ENCODE data around the gene PRR19.
A peak's percentile ranks its signal among the peaks of the same experiment; 100 is the strongest.

PRR19 gene

DNA sequence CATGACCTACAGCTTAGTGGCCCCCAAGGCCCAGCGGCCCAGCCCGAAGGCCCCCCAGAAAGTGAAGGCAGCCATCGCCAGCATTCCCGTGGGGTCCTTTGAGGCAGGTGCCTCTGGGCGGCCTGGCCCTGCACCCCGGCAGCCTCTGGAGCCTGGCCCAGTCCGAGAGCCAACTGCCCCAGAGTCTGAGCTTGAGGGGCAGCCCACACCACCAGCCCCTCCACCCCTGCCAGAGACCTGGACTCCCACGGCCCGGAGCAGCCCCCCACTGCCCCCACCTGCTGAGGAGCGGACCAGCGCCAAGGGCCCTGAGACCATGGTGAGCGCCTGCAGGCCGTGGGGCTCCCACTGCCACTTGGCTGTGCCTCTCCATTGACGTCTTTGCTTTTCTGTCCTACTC, 9.0 kb upstream of the PRR19 start:
- H3K27ac ChIP-seq (ENCODE audit: low read length, poor library complexity, severe bottlenecking): no peak overlapping the region

DNA sequence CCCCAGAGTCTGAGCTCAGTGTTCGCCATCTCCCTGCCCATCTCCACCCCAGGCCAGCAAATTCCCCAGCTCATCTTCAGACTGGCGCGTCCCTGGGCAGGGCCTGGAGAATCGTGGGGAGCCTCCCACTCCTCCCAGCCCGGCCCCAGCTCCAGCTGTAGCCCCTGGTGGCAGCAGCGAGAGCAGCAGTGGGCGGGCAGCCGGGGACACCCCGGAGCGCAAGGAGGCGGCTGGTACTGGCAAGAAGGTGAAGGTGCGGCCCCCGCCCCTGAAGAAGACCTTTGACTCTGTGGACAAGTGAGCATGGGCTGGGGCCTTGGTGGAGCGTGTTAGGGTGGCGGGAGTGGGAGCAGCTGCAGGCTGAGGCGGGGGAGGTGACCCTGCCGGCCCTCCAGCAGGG, 8.4 kb upstream of the PRR19 start:
- Histone ChIP-seq H2BK120ac (ENCODE audit: low read depth, low read length) (no peak overlapping the region), H2AK5ac (ENCODE audit: low read length, severe bottlenecking) (no peak overlapping the region)

More for the DNA sequence above, 9.0 kb upstream of the PRR19 start:
- Histone ChIP-seq H3K18ac (ENCODE audit: low read depth in 1 of 2, low read length in 2 of 2) (no peak overlapping the region), H3K4me3 (ENCODE audit: insufficient read depth in 1 of 2, low read depth in 1 of 2, low read length in 2 of 2) (no peak overlapping the region), H2BK5ac (ENCODE audit: low read depth, low read length, poor library complexity, severe bottlenecking) (no peak overlapping the region), H3K27me3 (ENCODE audit: control insufficient read depth in 1 of 2, insufficient read depth in 1 of 2, low read length in 2 of 2) (no peaks in the 10 kb centered on the region), H4K8ac (ENCODE audit: low read length) (no peak overlapping the region), H2AK5ac (ENCODE audit: low read length, severe bottlenecking) (no peak overlapping the region), H2BK12ac (ENCODE audit: low read length in 2 of 2) (no peak overlapping the region), H2AFZ (ENCODE audit: low read depth, low read length) (no peak overlapping the region), H2BK120ac (ENCODE audit: low read depth, low read length) (no peak overlapping the region), H3K36me3 (ENCODE audit: control insufficient read depth in 1 of 2, insufficient read depth in 2 of 2, low read depth in 1 of 2, low read length in 2 of 2) (peaks cover 89 to 93% of the 10 kb centered on the region in 2 experiments), H3K9me3 (ENCODE audit: control insufficient read depth, low read length) (no peaks in the 10 kb centered on the region), H3K23ac (ENCODE audit: low read length in 2 of 2) (no peak overlapping the region), H2BK15ac (ENCODE audit: low read depth, poor library complexity, severe bottlenecking) (no peak overlapping the region), H3K4ac (ENCODE audit: low read depth in 1 of 2, low read length in 2 of 2) (no peak overlapping the region), H3K9ac (ENCODE audit: low read length) (no peak overlapping the region), H3K79me1 (replicated peaks; ENCODE audit: low read length, poor library complexity, severe bottlenecking) (peaks cover 50% of the 10 kb centered on the region), H3K14ac (ENCODE audit: low read length in 2 of 2) (no peak overlapping the region), H3K4me1 (ENCODE audit: control insufficient read depth, insufficient read depth, low read depth, low read length) (peaks cover 14% of the 10 kb centered on the region), H3K4me2 (ENCODE audit: low read length, poor library complexity, severe bottlenecking) (no peak overlapping the region), H4K91ac (ENCODE audit: low read length) (no peak overlapping the region)
- no peak for DNase-seq
- WGBS: 96% methylated on average over 14 of the region's 14 CpGs

DNA sequence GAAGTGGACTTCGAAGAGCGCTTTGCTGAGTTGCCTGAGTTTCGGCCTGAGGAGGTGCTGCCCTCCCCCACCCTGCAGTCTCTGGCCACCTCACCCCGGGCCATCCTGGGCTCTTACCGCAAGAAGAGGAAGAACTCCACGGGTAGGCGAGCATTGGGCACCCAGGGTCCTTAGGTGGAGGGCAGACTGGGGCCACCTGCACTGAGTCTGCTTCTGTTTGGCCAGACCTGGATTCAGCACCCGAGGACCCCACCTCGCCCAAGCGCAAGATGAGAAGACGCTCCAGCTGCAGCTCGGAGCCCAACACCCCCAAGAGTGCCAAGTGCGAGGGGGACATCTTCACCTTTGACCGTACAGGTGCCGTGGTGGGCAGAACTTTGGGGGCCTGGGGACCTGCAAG, 8.0 kb upstream of the PRR19 start:
- WGBS: 96% methylated on average over 15 of the region's 15 CpGs
- Histone ChIP-seq H3K4me1 (ENCODE audit: control insufficient read depth, insufficient read depth, low read depth, low read length) (peaks cover 14% of the 10 kb centered on the region), H3K4me3 (ENCODE audit: insufficient read depth in 1 of 2, low read depth in 1 of 2, low read length in 2 of 2) (no peak overlapping the region), H3K79me1 (replicated peaks; ENCODE audit: low read length, poor library complexity, severe bottlenecking) (peaks cover 44% of the 10 kb centered on the region), H2AFZ (ENCODE audit: low read depth, low read length) (no peak overlapping the region), H3K27ac (ENCODE audit: low read length, poor library complexity, severe bottlenecking) (no peak overlapping the region), H3K36me3 (ENCODE audit: control insufficient read depth in 1 of 2, insufficient read depth in 2 of 2, low read depth in 1 of 2, low read length in 2 of 2) (peaks cover 79 to 83% of the 10 kb centered on the region in 2 experiments), H4K8ac (ENCODE audit: low read length) (no peak overlapping the region), H2BK12ac (ENCODE audit: low read length in 2 of 2) (no peak overlapping the region), H4K91ac (ENCODE audit: low read length) (no peak overlapping the region), H2BK120ac (ENCODE audit: low read depth, low read length) (no peak overlapping the region), H3K27me3 (ENCODE audit: control insufficient read depth in 1 of 2, insufficient read depth in 1 of 2, low read length in 2 of 2) (no peaks in the 10 kb centered on the region), H3K23ac (ENCODE audit: low read length in 2 of 2) (no peak overlapping the region), H3K14ac (ENCODE audit: low read length in 2 of 2) (no peak overlapping the region), H3K4ac (ENCODE audit: low read depth in 1 of 2, low read length in 2 of 2) (no peak overlapping the region), H2BK15ac (ENCODE audit: low read depth, poor library complexity, severe bottlenecking) (no peak overlapping the region), H3K9me3 (ENCODE audit: control insufficient read depth, low read length) (no peaks in the 10 kb centered on the region), H2BK5ac (ENCODE audit: low read depth, low read length, poor library complexity, severe bottlenecking) (no peak overlapping the region), H2AK5ac (ENCODE audit: low read length, severe bottlenecking) (no peak overlapping the region), H3K4me2 (ENCODE audit: low read length, poor library complexity, severe bottlenecking) (no peak overlapping the region), H3K9ac (ENCODE audit: low read length) (no peak overlapping the region), H3K18ac (ENCODE audit: low read depth in 1 of 2, low read length in 2 of 2) (no peak overlapping the region)
- no peak for DNase-seq

More for the DNA sequence above, 8.4 kb upstream of the PRR19 start:
- H2BK5ac ChIP-seq (ENCODE audit: low read depth, low read length, poor library complexity, severe bottlenecking): no peak overlapping the region
- H2AFZ ChIP-seq (ENCODE audit: low read depth, low read length): no peak overlapping the region
- H2BK15ac ChIP-seq (ENCODE audit: low read depth, poor library complexity, severe bottlenecking): peak overlapping the region; percentile 64
- H4K91ac ChIP-seq (ENCODE audit: low read length): no peak overlapping the region
- H3K9ac ChIP-seq (ENCODE audit: low read length): no peak overlapping the region
- H4K8ac ChIP-seq (ENCODE audit: low read length): no peak overlapping the region
- H3K27ac ChIP-seq (ENCODE audit: low read length, poor library complexity, severe bottlenecking): no peak overlapping the region
- peaks cover 47% of the 10 kb centered on the region for H3K79me1 ChIP-seq (replicated peaks; ENCODE audit: low read length, poor library complexity, severe bottlenecking)
- H3K4me3 ChIP-seq (ENCODE audit: insufficient read depth in 1 of 2, low read depth in 1 of 2, low read length in 2 of 2): no peak overlapping the region
- peaks cover 14% of the 10 kb centered on the region for H3K4me1 ChIP-seq (ENCODE audit: control insufficient read depth, insufficient read depth, low read depth, low read length)
- no peak overlapping the region for H3K23ac ChIP-seq (ENCODE audit: low read length in 2 of 2)
- H3K27me3 ChIP-seq (ENCODE audit: control insufficient read depth in 1 of 2, insufficient read depth in 1 of 2, low read length in 2 of 2): no peaks in the 10 kb centered on the region
- DNase-seq: no peak
- H3K18ac ChIP-seq (ENCODE audit: low read depth in 1 of 2, low read length in 2 of 2): no peak overlapping the region
- no peak overlapping the region for H3K4ac ChIP-seq (ENCODE audit: low read depth in 1 of 2, low read length in 2 of 2)
- no peaks in the 10 kb centered on the region for H3K9me3 ChIP-seq (ENCODE audit: control insufficient read depth, low read length)
- H3K4me2 ChIP-seq (ENCODE audit: low read length, poor library complexity, severe bottlenecking): no peak overlapping the region
- H3K14ac ChIP-seq (ENCODE audit: low read length in 2 of 2): no peak overlapping the region
- H3K36me3 ChIP-seq (ENCODE audit: control insufficient read depth in 1 of 2, insufficient read depth in 2 of 2, low read depth in 1 of 2, low read length in 2 of 2): peaks cover 84 to 87% of the 10 kb centered on the region in 2 experiments
- H2BK12ac ChIP-seq (ENCODE audit: low read length in 2 of 2): no peak overlapping the region
- 86% methylated on average over 15 of the region's 17 CpGs for WGBS

GRCh38 chr19:42294471-42295137, 7.3 kb upstream of the PRR19 start:
- no peak overlapping the region for H3K4me3 ChIP-seq (ENCODE audit: insufficient read depth in 1 of 2, low read depth in 1 of 2, low read length in 2 of 2)
- no peaks in the 10 kb centered on the region for H3K27me3 ChIP-seq (ENCODE audit: control insufficient read depth in 1 of 2, insufficient read depth in 1 of 2, low read length in 2 of 2)
- H3K27ac ChIP-seq (ENCODE audit: low read length, poor library complexity, severe bottlenecking): no peak overlapping the region
- no peak overlapping the region for H4K8ac ChIP-seq (ENCODE audit: low read length)
- WGBS: 95% methylated on average over 22 of the region's 24 CpGs
- no peak overlapping the region for H2AK5ac ChIP-seq (ENCODE audit: low read length, severe bottlenecking)
- H3K9ac ChIP-seq (ENCODE audit: low read length): no peak overlapping the region
- no peak for DNase-seq
- H3K4me1 ChIP-seq (ENCODE audit: control insufficient read depth, insufficient read depth, low read depth, low read length): peaks cover 14% of the 10 kb centered on the region
- H3K36me3 ChIP-seq (ENCODE audit: control insufficient read depth in 1 of 2, insufficient read depth in 2 of 2, low read depth in 1 of 2, low read length in 2 of 2): peaks cover 73 to 77% of the 10 kb centered on the region in 2 experiments
- H3K14ac ChIP-seq (ENCODE audit: low read length in 2 of 2): no peak overlapping the region
- no peak overlapping the region for H3K18ac ChIP-seq (ENCODE audit: low read depth in 1 of 2, low read length in 2 of 2)
- no peak overlapping the region for H2BK120ac ChIP-seq (ENCODE audit: low read depth, low read length)
- H2BK5ac ChIP-seq (ENCODE audit: low read depth, low read length, poor library complexity, severe bottlenecking): no peak overlapping the region
- H4K91ac ChIP-seq (ENCODE audit: low read length): no peak overlapping the region
- no peak overlapping the region for H2AFZ ChIP-seq (ENCODE audit: low read depth, low read length)
- H3K4ac ChIP-seq (ENCODE audit: low read depth in 1 of 2, low read length in 2 of 2): no peak overlapping the region
- H3K23ac ChIP-seq (ENCODE audit: low read length in 2 of 2): no peak overlapping the region
- no peaks in the 10 kb centered on the region for H3K9me3 ChIP-seq (ENCODE audit: control insufficient read depth, low read length)
- H3K79me1 ChIP-seq (replicated peaks; ENCODE audit: low read length, poor library complexity, severe bottlenecking): peaks cover 37% of the 10 kb centered on the region
- no peak overlapping the region for H3K4me2 ChIP-seq (ENCODE audit: low read length, poor library complexity, severe bottlenecking)
- H2BK15ac ChIP-seq (ENCODE audit: low read depth, poor library complexity, severe bottlenecking): no peak overlapping the region
- no peak overlapping the region for H2BK12ac ChIP-seq (ENCODE audit: low read length in 2 of 2)
